Ishikawa (cell line): ENCODE measurements around the gene RAD50.

Experiments used
- CREB1 ChIP-seq: IDR thresholded peaks from 2 replicates; pipeline ENCODE4 v1.6.1; 2012; ENCODE audit warnings: low read depth
- EGR1 ChIP-seq: IDR thresholded peaks from 2 replicates; pipeline ENCODE4 v1.6.1; 2012
- FOXM1 ChIP-seq: IDR thresholded peaks from 2 replicates; pipeline ENCODE4 v1.6.1; 2012; ENCODE audit warnings: low read depth, borderline replicate concordance
- RAD21 ChIP-seq: IDR thresholded peaks from 2 replicates; pipeline ENCODE4 v1.6.1; 2012; ENCODE audit warnings: low read depth
- TAF1 ChIP-seq: IDR thresholded peaks from 2 replicates; pipeline ENCODE4 v1.6.1; 2012; ENCODE audit warnings: low read depth, mild to moderate bottlenecking
- TEAD4 ChIP-seq: IDR thresholded peaks from 2 replicates; pipeline ENCODE4 v1.6.1; 2012
- ZBTB7A ChIP-seq: IDR thresholded peaks from 2 replicates; pipeline ENCODE4 v1.6.1; 2012; ENCODE audit warnings: low read depth
- TF ChIP-seq, protein P1 (sequence below): IDR thresholded peaks from 2 replicates; pipeline ENCODE4 v1.6.1; 2012
- TF ChIP-seq, protein P2 (sequence below): IDR thresholded peaks from 2 replicates; pipeline ENCODE4 v1.6.1; 2012

DNA sequence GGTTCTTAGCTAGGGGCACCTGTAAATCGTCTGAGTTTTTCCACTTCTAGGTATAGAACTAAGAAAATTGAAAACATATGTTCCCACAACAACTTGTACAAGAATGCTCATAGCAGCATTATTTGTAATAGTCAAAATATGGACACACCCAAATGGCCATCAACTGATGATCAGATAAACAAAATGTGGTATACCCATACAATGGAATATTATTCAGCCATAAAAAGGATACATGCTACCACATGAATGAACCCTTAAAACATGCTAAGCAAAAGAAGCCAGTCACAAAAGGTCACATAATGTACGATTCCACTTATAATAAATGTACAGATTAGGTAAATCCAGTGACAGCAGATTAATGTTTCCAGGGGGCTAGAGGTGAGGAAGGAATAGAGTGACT lies 55.2 kb downstream of the RAD50 start:
- no peak for TF ChIP-seq CREB1
- no peak for TF ChIP-seq TEAD4
- no peak for TF ChIP-seq RAD21
- no peak for TF ChIP-seq ZBTB7A
- TF ChIP-seq TAF1 = no peak
- TF ChIP-seq, protein P1, sequence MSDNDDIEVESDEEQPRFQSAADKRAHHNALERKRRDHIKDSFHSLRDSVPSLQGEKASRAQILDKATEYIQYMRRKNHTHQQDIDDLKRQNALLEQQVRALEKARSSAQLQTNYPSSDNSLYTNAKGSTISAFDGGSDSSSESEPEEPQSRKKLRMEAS = no peak
- TF ChIP-seq, protein P2, sequence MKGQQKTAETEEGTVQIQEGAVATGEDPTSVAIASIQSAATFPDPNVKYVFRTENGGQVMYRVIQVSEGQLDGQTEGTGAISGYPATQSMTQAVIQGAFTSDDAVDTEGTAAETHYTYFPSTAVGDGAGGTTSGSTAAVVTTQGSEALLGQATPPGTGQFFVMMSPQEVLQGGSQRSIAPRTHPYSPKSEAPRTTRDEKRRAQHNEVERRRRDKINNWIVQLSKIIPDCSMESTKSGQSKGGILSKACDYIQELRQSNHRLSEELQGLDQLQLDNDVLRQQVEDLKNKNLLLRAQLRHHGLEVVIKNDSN = no peak
- TF ChIP-seq EGR1 = no peak
- no peak for TF ChIP-seq FOXM1
